ENCODE data around the gene SF3A2. TPM values are rescaled to one million over a fixed set of nuclear protein-coding genes. Genes with fewer than 3 reads are reported as not detected.

SF3A2 gene
- total and polyA plus RNA-seq, 3 donors from 2014 or later: 102 to 122 (median 117) TPM

DNA sequence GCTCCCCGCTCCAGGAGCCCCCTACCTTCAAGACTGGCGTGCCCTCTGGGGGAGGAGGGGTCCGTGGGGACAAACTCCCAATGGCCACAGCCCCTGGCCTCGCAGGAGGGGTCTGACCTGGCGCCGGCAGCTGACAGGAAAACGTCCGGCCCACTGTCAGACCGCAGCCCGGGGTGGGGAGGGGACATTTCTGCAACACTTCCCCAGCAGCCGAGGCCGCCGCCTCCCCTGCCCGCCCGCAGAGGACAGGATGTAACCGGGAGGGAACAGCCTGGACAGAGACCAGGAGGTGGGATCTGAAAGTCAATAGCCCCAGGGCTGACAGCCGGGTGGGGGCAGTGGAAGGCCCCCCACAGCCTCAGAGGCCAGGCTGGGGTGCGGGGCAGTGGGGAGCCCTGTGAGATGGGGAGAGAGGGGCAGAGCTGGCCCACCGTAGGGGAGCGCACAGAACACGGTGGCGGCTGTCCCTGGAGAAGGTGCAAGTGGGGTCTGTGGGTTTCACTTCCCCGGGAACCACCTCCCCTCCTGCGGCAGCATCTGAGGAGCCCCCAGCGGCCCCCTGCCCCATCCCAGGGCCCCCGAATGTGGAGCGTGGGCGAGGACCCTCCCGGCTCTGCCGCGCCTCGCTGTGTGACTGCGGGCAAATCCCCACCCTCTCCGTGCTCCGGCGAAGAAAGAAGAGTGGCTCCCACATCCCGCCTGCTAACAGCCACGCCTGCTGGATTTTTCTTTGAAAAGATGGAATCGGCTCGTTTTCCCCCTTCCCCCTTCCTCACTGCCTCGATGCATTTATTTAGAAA lies 45.6 kb downstream of the SF3A2 start, which contains the start of gene PEAK3:
Gene PEAK3, minus strand, starts transcription at position 114 of the 800 bp plus-strand sequence. CDS start 1,244 bp downstream, outside the sequence.
- peak; percentile 78 for DNase-seq
- intact Hi-C loops (cut with DNase I; ENCODE audit: low total_unique reads): no loop called here
- H3K27me3 ChIP-seq: no peaks in the 10 kb centered on the region
- H3K9me3 ChIP-seq: no peaks in the 10 kb centered on the region
- no peak for TF ChIP-seq POLR2A (IDR thresholded peaks at IDR 0.05)
- TF ChIP-seq, protein P1, sequence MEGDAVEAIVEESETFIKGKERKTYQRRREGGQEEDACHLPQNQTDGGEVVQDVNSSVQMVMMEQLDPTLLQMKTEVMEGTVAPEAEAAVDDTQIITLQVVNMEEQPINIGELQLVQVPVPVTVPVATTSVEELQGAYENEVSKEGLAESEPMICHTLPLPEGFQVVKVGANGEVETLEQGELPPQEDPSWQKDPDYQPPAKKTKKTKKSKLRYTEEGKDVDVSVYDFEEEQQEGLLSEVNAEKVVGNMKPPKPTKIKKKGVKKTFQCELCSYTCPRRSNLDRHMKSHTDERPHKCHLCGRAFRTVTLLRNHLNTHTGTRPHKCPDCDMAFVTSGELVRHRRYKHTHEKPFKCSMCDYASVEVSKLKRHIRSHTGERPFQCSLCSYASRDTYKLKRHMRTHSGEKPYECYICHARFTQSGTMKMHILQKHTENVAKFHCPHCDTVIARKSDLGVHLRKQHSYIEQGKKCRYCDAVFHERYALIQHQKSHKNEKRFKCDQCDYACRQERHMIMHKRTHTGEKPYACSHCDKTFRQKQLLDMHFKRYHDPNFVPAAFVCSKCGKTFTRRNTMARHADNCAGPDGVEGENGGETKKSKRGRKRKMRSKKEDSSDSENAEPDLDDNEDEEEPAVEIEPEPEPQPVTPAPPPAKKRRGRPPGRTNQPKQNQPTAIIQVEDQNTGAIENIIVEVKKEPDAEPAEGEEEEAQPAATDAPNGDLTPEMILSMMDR (IDR thresholded peaks at IDR 0.05): no peak
- H3K4me1 ChIP-seq: peaks cover 14% of the 10 kb centered on the region
- peak within 1 kb of the TSS in 1 of 2 donors; percentile 15 for H3K4me3 ChIP-seq
- H3K36me3 ChIP-seq (ENCODE audit: low read depth, missing control alignments): no peaks in the 10 kb centered on the region
- H3K27ac ChIP-seq: peak within 1 kb of the TSS; percentile 45 to 50
- WGBS, 2 donors: 32 to 42% methylated on average over 34 to 40 of the region's 41 CpGs

DNA sequence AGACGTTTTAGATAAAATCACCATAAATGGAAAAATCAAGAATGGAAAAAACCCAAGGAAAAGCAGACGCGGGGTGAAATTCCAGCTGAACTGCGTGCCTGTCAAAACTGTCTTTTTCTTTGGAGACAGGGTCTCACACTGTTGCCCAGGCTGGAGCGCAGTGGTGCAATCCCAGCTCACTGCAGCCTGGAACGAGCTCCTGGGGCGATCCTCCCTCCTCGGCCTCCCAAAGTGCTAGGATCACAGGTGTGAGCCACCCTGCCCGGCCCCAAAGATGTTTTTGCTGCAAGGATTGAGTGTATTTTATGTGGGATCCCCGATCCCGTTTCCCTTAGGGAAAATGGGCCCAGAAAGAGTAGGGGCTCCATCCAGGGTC lies 46.2 kb downstream of the SF3A2 start:
- Histone ChIP-seq H3K9me3 (no peaks in the 10 kb centered on the region), H3K4me3 (no peak overlapping the region), H3K27me3 (no peaks in the 10 kb centered on the region), H3K36me3 (ENCODE audit: low read depth, missing control alignments) (no peaks in the 10 kb centered on the region), H3K4me1 (peaks cover 13% of the 10 kb centered on the region), H3K27ac (no peak overlapping the region)
- TF ChIP-seq, protein P1 (IDR thresholded peaks at IDR 0.05): no peak
- no peak for TF ChIP-seq POLR2A (IDR thresholded peaks at IDR 0.05)
- intact Hi-C loops (cut with DNase I; ENCODE audit: low total_unique reads): no loop called here
- WGBS, 2 donors: 76 to 85% methylated on average over 7 to 11 of the region's 11 CpGs
- no peak for DNase-seq

DNA sequence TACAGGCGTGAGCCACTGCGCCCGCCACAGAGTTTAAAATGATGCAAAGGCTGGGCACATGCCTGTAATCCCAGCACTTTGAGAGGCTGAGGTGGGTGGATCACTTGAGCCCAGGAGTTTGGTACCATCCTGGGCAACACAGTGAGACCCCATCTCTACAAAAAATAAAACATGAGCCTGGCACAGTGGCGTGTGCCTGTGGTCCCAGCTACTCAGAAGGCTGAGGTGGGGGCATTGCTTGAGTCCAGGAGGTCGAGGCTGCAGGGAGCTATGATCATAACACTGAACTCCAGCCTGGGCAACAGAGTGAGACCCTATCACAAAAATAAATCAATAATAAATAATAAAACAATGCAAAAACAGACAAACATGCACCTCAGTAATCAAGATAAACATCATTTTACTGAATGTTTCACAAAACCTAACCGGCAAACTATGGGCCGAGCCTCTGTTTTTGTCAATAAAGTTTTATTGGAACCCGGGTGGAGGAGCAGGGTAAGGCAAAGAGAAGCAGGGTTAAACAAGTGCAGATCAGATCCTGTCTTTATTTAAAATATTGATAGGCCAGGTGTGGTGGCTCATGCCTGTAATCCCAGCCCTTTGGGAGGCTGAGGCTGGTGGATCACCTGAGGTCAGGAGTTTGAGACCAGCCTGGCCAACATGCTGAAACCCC lies 47.3 kb downstream of the SF3A2 start:
- no peaks in the 10 kb centered on the region for H3K9me3 ChIP-seq
- DNase-seq: no peak
- H3K27me3 ChIP-seq: no peaks in the 10 kb centered on the region
- intact Hi-C loops (cut with DNase I; ENCODE audit: low total_unique reads): no loop called here
- TF ChIP-seq POLR2A (IDR thresholded peaks at IDR 0.05): no peak
- TF ChIP-seq, protein P1 (IDR thresholded peaks at IDR 0.05): no peak
- H3K4me3 ChIP-seq: no peak overlapping the region
- no peak overlapping the region for H3K27ac ChIP-seq
- H3K36me3 ChIP-seq (ENCODE audit: low read depth, missing control alignments): no peaks in the 10 kb centered on the region
- 94% methylated on average over 8 of the region's 8 CpGs for WGBS, 2 donors
- peaks cover 13% of the 10 kb centered on the region for H3K4me1 ChIP-seq

DNA sequence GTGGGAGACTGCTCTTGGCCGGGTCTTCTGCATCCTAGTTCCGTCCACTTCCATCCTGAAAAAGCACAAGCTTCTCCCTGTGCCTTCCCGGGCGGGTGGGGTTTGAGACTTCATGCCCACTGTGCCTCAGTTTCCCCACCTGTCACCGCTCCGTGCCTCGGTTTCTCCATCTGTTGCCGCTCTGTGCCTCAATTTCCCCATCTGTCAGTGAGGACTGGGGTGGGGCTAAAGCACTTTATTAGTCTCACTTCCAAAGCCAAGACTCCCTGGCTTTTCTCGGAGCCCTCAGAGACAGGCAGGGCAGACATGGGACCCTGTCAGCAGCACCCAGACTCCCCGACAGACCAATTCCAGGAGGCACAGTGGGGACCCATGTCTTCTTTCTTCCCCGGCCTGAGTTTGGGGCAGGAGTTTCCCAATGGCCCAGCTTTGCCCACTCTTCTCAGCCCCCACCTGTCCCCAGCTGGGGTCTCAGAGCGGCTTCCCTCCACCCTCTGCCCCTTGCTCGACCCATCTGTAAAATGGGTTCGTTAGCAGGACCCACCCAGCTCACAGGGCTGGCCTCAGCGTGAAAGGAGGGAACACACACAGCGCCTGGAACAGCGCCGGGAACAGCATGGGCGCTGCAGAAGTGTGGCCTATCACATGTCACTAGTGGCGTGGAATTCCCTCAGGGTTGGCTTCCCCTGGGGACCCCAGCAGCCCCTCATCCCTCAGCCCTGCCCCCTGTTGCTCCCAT lies 49.9 kb downstream of the SF3A2 start:
- no peak for DNase-seq
- intact Hi-C loops (cut with DNase I; ENCODE audit: low total_unique reads): no loop called here
- WGBS, 2 donors: 90 to 91% methylated on average over 20 of the region's 20 CpGs

More for the DNA sequence above, 49.9 kb downstream of the SF3A2 start:
- TF ChIP-seq, protein P1 (IDR thresholded peaks at IDR 0.05): no peak
- no peak for TF ChIP-seq POLR2A (IDR thresholded peaks at IDR 0.05)
- H3K9me3 ChIP-seq: no peaks in the 10 kb centered on the region
- H3K27ac ChIP-seq: no peak overlapping the region
- no peaks in the 10 kb centered on the region for H3K36me3 ChIP-seq (ENCODE audit: low read depth, missing control alignments)
- no peaks in the 10 kb centered on the region for H3K27me3 ChIP-seq
- H3K4me3 ChIP-seq: no peak overlapping the region
- peaks cover 18% of the 10 kb centered on the region for H3K4me1 ChIP-seq
